PC-3 (cell line): ENCODE data around the gene CHST3. TPM values are rescaled to one million over a fixed set of nuclear protein-coding genes. Genes with fewer than 3 reads are reported as not detected.

ENCODE experiments used
- ATAC-seq: fragments of 200-7000 bp; cut with Tn5 transposase; 2 replicates; pipeline ENCODE4 v1.9.1; 2020; ENCODE audit warnings: mild to moderate bottlenecking, moderate library complexity
- BruUV-seq: library from RNA; stranded (reverse); fragments of 400-500 nt; replicated peaks from 2 replicates; lab custom pipeline; 2021; lab: Mats Ljungman, UMichigan
- CTCF ChIA-PET: fragments of 300-600 bp; sonication (Branson Sonifier 250); formaldehyde crosslinking; loops from one replicate; lab custom pipeline; 2022; ENCODE audit warnings: antibody characterized with exemption; lab: Charles Lee
- POLR2A ChIA-PET: fragments of 300-600 bp; sonication (Branson Sonifier 250); formaldehyde crosslinking; loops from one replicate; lab custom pipeline; 2022; ENCODE audit warnings: antibody characterized with exemption; ENCODE audit not compliant: unreplicated experiment; lab: Charles Lee
- DNase-seq: peaks from one replicate; pipeline ENCODE4 v3.0.0-alpha.2; 2015
- H2AFZ ChIP-seq: fragments of 300-600 bp; sonication (generic); 2 replicates; pipeline ENCODE4 v1.6.0; 2016; ENCODE audit warnings: antibody characterized with exemption, low read length
- H3F3A ChIP-seq: fragments of 300-600 bp; sonication (generic); one replicate; pipeline ENCODE4 v1.6.0; 2017; ENCODE audit warnings: antibody characterized with exemption, low read length, control low read depth, mild to moderate bottlenecking; ENCODE audit not compliant: unreplicated experiment
- H3K27ac ChIP-seq: fragments of 300-600 bp; sonication (generic); 2 replicates; pipeline ENCODE4 v1.5.1; 2016; ENCODE audit warnings: mild to moderate bottlenecking, low read length
- H3K27me3 ChIP-seq: fragments of 300-600 bp; sonication (generic); 2 replicates; pipeline ENCODE4 v1.6.1; 2016; ENCODE audit warnings: low read length, mixed read lengths
- H3K36me3 ChIP-seq: fragments of 300-600 bp; sonication (generic); 2 replicates; pipeline ENCODE4 v1.6.1; 2016; ENCODE audit warnings: low read depth, mixed run types, low read length, mixed read lengths
- H3K4me1 ChIP-seq: fragments of 300-600 bp; sonication (generic); 2 replicates; pipeline ENCODE4 v1.5.1; 2016; ENCODE audit warnings: low read length; ENCODE audit not compliant: insufficient read depth
- H3K4me2 ChIP-seq: fragments of 300-600 bp; sonication (generic); 2 replicates; pipeline ENCODE4 v1.6.0; 2016; ENCODE audit warnings: low read length
- H3K4me3 ChIP-seq: fragments of 300-600 bp; sonication (generic); 2 replicates; pipeline ENCODE4 v1.5.1; 2016; ENCODE audit warnings: mild to moderate bottlenecking, low read length, mixed read lengths
- H3K79me2 ChIP-seq: fragments of 300-600 bp; sonication (generic); 2 replicates; pipeline ENCODE4 v1.6.1; 2017; ENCODE audit warnings: low read length, mixed read lengths
- H3K9ac ChIP-seq: fragments of 300-600 bp; sonication (generic); 2 replicates; pipeline ENCODE4 v1.6.0; 2016; ENCODE audit warnings: mild to moderate bottlenecking, low read length
- H3K9me2 ChIP-seq: fragments of 300-600 bp; sonication (generic); replicated peaks from 2 replicates; pipeline ENCODE4 v1.6.1; 2016; ENCODE audit warnings: mixed run types, low read length, mixed read lengths
- H3K9me3 ChIP-seq: fragments of 300-600 bp; sonication (generic); 2 replicates; pipeline ENCODE4 v1.6.1; 2016; ENCODE audit warnings: low read length, mixed read lengths
- H4K20me1 ChIP-seq: fragments of 300-600 bp; sonication (generic); 2 replicates; pipeline ENCODE4 v1.6.1; 2016; ENCODE audit warnings: low read length, mixed read lengths
- CTCF ChIP-seq: fragments of 300-600 bp; sonication (generic); conservative IDR thresholded peaks from 2 replicates; pipeline ENCODE4 v1.5.1; 2017; ENCODE audit warnings: antibody characterized with exemption, low read depth, mild to moderate bottlenecking, low read length
- EZH2 ChIP-seq: fragments of 300-600 bp; sonication (generic); IDR thresholded peaks from one replicate; pipeline ENCODE4 v1.6.1; 2017; ENCODE audit warnings: antibody characterized with exemption, mild to moderate bottlenecking, low read length; ENCODE audit not compliant: unreplicated experiment
- EZH2phosphoT487 ChIP-seq: fragments of 300-600 bp; sonication (generic); IDR thresholded peaks from 2 replicates; pipeline ENCODE4 v1.6.1; 2018; ENCODE audit warnings: mild to moderate bottlenecking, antibody characterized with exemption, low read length, borderline replicate concordance
- intact Hi-C: fragments of 100-400 bp; cut with micrococcal nuclease; formaldehyde crosslinking; loops from 2 replicates; pipeline ENCODE4 v1.9.0; 2023
- total RNA-seq: library from RNA; depleted of rRNA; stranded (reverse); fragments of >200 nt; gene quantifications from 2 replicates; pipeline ENCODE4 v1.2.3, GENCODE V29; 2014

CHST3 gene
- total RNA-seq, 1 experiment from 2014 or later: 12.7 TPM

GRCh38 chr10:71933651-71934050 lies 30.5 kb upstream of the CHST3 start:
- TF ChIP-seq EZH2phosphoT487: no peak
- TF ChIP-seq CTCF: no peak
- no peak for TF ChIP-seq EZH2
- no peak overlapping the region for H3K4me2 ChIP-seq
- POLR2A ChIA-PET: no interaction called here
- no peak overlapping the region for H3K9ac ChIP-seq
- no peaks in the 10 kb centered on the region for H3K9me2 ChIP-seq
- no TSS peak for BruUV-seq
- no peaks in the 10 kb centered on the region for H3F3A ChIP-seq
- no peak overlapping the region for H3K4me3 ChIP-seq
- DNase-seq (no peak), ATAC-seq (no peak)
- CTCF ChIA-PET: no interaction called here
- no peaks in the 10 kb centered on the region for H3K79me2 ChIP-seq
- H3K27me3 ChIP-seq: no peaks in the 10 kb centered on the region
- H3K36me3 ChIP-seq: no peaks in the 10 kb centered on the region
- intact Hi-C loops: no loop called here
- H3K27ac ChIP-seq: no peak overlapping the region
- H3K9me3 ChIP-seq: no peaks in the 10 kb centered on the region
- no peaks in the 10 kb centered on the region for H4K20me1 ChIP-seq
- H3K4me1 ChIP-seq: peaks cover 2% of the 10 kb centered on the region; the same call in 1 of the 2 replicates
- no peak overlapping the region for H2AFZ ChIP-seq

- Histone ChIP-seq H3K36me3 (no peaks in the 10 kb centered on the region), H4K20me1 (no peaks in the 10 kb centered on the region), H3K4me2 (no peak overlapping the region), H3K9me2 (no peaks in the 10 kb centered on the region), H3K4me3 (no peak overlapping the region), H2AFZ (no peak overlapping the region), H3K79me2 (no peaks in the 10 kb centered on the region), H3K27me3 (no peaks in the 10 kb centered on the region), H3K9ac (no peak overlapping the region), H3K9me3 (no peaks in the 10 kb centered on the region), H3K27ac (no peak overlapping the region), H3F3A (no peaks in the 10 kb centered on the region), H3K4me1 (peaks cover 5% of the 10 kb centered on the region; the same call in 1 of the 2 replicates)
- TF ChIP-seq EZH2phosphoT487: no peak
- no peak for TF ChIP-seq EZH2
- no peak for TF ChIP-seq CTCF
- intact Hi-C loops: no loop called here
- BruUV-seq: no TSS peak
- ChIA-PET POLR2A (no interaction called here), CTCF (no interaction called here)
- ATAC-seq (no peak), DNase-seq (no peak)
These were observed 26.0 kb upstream of the CHST3 start for GRCh38 chr10:71938211-71938610.

GRCh38 chr10:71939304-71939703 lies 24.9 kb upstream of the CHST3 start:
- Histone ChIP-seq H3K36me3 (no peaks in the 10 kb centered on the region), H3K4me3 (no peak overlapping the region), H3K9ac (no peak overlapping the region), H3K9me3 (no peaks in the 10 kb centered on the region), H4K20me1 (no peaks in the 10 kb centered on the region), H3K4me2 (no peak overlapping the region), H3K27me3 (no peaks in the 10 kb centered on the region), H3K79me2 (no peaks in the 10 kb centered on the region), H3F3A (no peaks in the 10 kb centered on the region), H3K9me2 (no peaks in the 10 kb centered on the region), H3K4me1 (peaks cover 5% of the 10 kb centered on the region; the same call in 1 of the 2 replicates), H3K27ac (no peak overlapping the region), H2AFZ (no peak overlapping the region)
- TF ChIP-seq EZH2: no peak
- TF ChIP-seq EZH2phosphoT487: no peak
- no peak for TF ChIP-seq CTCF
- BruUV-seq: no TSS peak
- DNase-seq (no peak), ATAC-seq (no peak)
- intact Hi-C loops: no loop called here
- ChIA-PET CTCF (no interaction called here), POLR2A (no interaction called here)
